Thymus (tissue), 11 donors: ENCODE measurements around the gene TMEM178B. TPM values are rescaled to one million over a fixed set of nuclear protein-coding genes. Genes with fewer than 3 reads are reported as not detected.

Experiments used
- DNase-seq, 9 donors: peaks; one replicate each; pipeline ENCODE4 v3.0.0-alpha.2; 2013; ENCODE audit warnings: low spot score in 9 of 9, low read depth in 6 of 9, missing footprints in 1 of 9
- H3K27ac ChIP-seq, 2 donors: one replicate each; pipeline ENCODE4 v1.5.1; 2013; ENCODE audit warnings: control low read depth in 1 of 2, low read depth in 1 of 2, low read length in 1 of 2, mild to moderate bottlenecking in 1 of 2, moderate library complexity in 1 of 2
- H3K27me3 ChIP-seq, 2 donors: one replicate each; pipeline ENCODE4 v1.5.1; 2013; ENCODE audit warnings: low read length in 1 of 2; ENCODE audit not compliant: control insufficient read depth in 2 of 2, insufficient read depth in 1 of 2
- H3K36me3 ChIP-seq, 2 donors: one replicate each; pipeline ENCODE4 v1.5.1; 2013; ENCODE audit warnings: low read length in 1 of 2, mild to moderate bottlenecking in 1 of 2, moderate library complexity in 1 of 2; ENCODE audit not compliant: control insufficient read depth in 2 of 2, insufficient read depth in 2 of 2
- H3K4me1 ChIP-seq, 2 donors: one replicate each; pipeline ENCODE4 v1.5.1; 2013; ENCODE audit warnings: low read length in 2 of 2; ENCODE audit not compliant: control insufficient read depth in 2 of 2, insufficient read depth in 2 of 2
- H3K4me3 ChIP-seq, 2 donors: one replicate each; pipeline ENCODE4 v1.5.1; 2013; ENCODE audit warnings: low read length in 2 of 2, control low read depth in 1 of 2, mild to moderate bottlenecking in 1 of 2
- H3K9me3 ChIP-seq, 2 donors: one replicate each; pipeline ENCODE4 v1.5.1; 2013; ENCODE audit warnings: low read length in 1 of 2, mild to moderate bottlenecking in 1 of 2; ENCODE audit not compliant: control insufficient read depth in 2 of 2, insufficient read depth in 1 of 2
- WGBS: extraction: QIAGEN DNeasy Blood & Tissue Kit; methylation state at CpG from one replicate; pipeline ENCODE4 v1.1.7; 2013; 5-methylcytosine and 5-hydroxymethylcytosine counted together
- polyA plus RNA-seq: library from polyadenylated mRNA; stranded (reverse); fragments of 200-250 nt; gene quantifications from one replicate; pipeline ENCODE4 v1.2.3, GENCODE V29; 2013
- total RNA-seq: library from RNA; stranded (reverse); fragments of 120-200 nt; gene quantifications from one replicate; pipeline ENCODE4 v1.2.4, GENCODE V29; 2013
- donor health status: healthy.

TMEM178B gene
- total and polyA plus RNA-seq, 2 donors = 0.68 to 2.0 TPM

DNA sequence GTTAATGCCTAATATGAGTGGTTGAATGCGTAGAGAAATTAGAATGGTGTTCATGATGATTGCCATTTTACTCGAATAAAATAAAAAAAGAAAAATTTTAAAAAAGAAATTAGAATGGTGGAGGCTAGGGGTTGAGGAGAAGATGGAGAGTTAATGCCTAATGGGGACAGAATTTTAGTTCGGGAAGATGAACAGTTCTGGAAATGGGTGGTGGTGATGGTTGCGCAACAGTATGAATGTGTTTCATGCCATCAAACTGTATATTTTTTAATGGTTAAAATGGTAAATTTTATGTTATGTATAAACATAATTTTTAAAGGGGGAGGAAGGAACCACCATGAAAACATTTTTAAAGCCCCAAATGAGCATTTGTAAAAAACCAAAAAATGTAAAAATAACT is 337.3 kb downstream of the TMEM178B start:
- no peaks in the 10 kb centered on the region for H3K4me1 ChIP-seq
- H3K9me3 ChIP-seq = no peaks in the 10 kb centered on the region
- H3K36me3 ChIP-seq = no peaks in the 10 kb centered on the region
- peaks cover 0 to 5% of the 10 kb centered on the region in 2 donors for H3K27me3 ChIP-seq
- no peak overlapping the region for H3K4me3 ChIP-seq
- DNase-seq = no peak
- no peak overlapping the region for H3K27ac ChIP-seq
- WGBS = 94% methylated on average over 4 of the region's 4 CpGs

DNA sequence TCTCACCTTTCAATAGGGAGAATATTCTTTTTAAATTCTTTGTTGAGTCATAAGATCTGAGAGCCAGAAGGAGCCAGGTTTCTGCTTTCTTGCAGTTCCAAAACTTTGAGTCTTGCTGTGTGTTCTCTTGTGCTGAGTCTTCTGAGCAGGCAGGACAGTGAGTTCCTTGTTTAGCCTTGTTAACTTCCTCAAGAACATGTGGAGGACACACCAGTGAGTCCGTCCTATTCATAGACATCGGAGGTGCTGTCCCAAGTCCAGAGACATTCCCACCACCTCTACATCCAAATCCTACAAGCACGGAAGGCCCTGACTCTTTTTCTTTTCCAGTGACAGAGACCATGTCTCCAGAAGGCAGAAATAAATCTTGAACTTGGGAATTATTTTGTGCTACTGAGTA is 342.1 kb downstream of the TMEM178B start:
- no peaks in the 10 kb centered on the region for H3K9me3 ChIP-seq
- no peak for DNase-seq
- H3K36me3 ChIP-seq = no peaks in the 10 kb centered on the region
- no peaks in the 10 kb centered on the region for H3K4me1 ChIP-seq
- no peaks in the 10 kb centered on the region for H3K27me3 ChIP-seq
- 94% methylated on average over 3 of the region's 3 CpGs for WGBS
- no peak overlapping the region for H3K4me3 ChIP-seq
- H3K27ac ChIP-seq = no peak overlapping the region

GRCh38 chr7:141416650-141417270 is 342.9 kb downstream of the TMEM178B start:
- Histone ChIP-seq H3K4me3 (no peak overlapping the region), H3K27ac (no peak overlapping the region), H3K36me3 (no peaks in the 10 kb centered on the region), H3K4me1 (no peaks in the 10 kb centered on the region), H3K9me3 (no peaks in the 10 kb centered on the region), H3K27me3 (no peaks in the 10 kb centered on the region)
- DNase-seq = no peak
- 82% methylated on average over 9 of the region's 9 CpGs for WGBS

- H3K27me3 ChIP-seq = no peaks in the 10 kb centered on the region
- no peak for DNase-seq
- 97% methylated on average over 4 of the region's 4 CpGs for WGBS
- no peaks in the 10 kb centered on the region for H3K4me1 ChIP-seq
- H3K9me3 ChIP-seq = no peaks in the 10 kb centered on the region
- no peaks in the 10 kb centered on the region for H3K36me3 ChIP-seq
- no peak overlapping the region for H3K4me3 ChIP-seq
- H3K27ac ChIP-seq = no peak overlapping the region
Measured at GRCh38 chr7:141417506-141417905, 343.6 kb downstream of the TMEM178B start.

GRCh38 chr7:141418066-141418465 is 344.2 kb downstream of the TMEM178B start:
- H3K9me3 ChIP-seq = no peaks in the 10 kb centered on the region
- DNase-seq = no peak
- H3K27ac ChIP-seq = no peak overlapping the region
- H3K4me1 ChIP-seq = no peaks in the 10 kb centered on the region
- H3K36me3 ChIP-seq = no peaks in the 10 kb centered on the region
- WGBS = 86% methylated on average over 1 of the region's 1 CpG
- no peak overlapping the region for H3K4me3 ChIP-seq
- no peaks in the 10 kb centered on the region for H3K27me3 ChIP-seq

GRCh38 chr7:141421306-141421705 is 347.4 kb downstream of the TMEM178B start:
- no peak for DNase-seq
- Histone ChIP-seq H3K27ac (no peak overlapping the region), H3K9me3 (peaks cover 0 to 3% of the 10 kb centered on the region in 2 donors), H3K4me1 (no peaks in the 10 kb centered on the region), H3K27me3 (no peaks in the 10 kb centered on the region), H3K36me3 (no peaks in the 10 kb centered on the region), H3K4me3 (no peak overlapping the region)
- WGBS = 84% methylated on average over 2 of the region's 2 CpGs

- Histone ChIP-seq H3K27me3 (peaks cover 0 to 4% of the 10 kb centered on the region in 2 donors), H3K4me1 (no peaks in the 10 kb centered on the region), H3K36me3 (no peaks in the 10 kb centered on the region), H3K4me3 (no peak overlapping the region), H3K9me3 (peaks cover 0 to 3% of the 10 kb centered on the region in 2 donors), H3K27ac (no peak overlapping the region)
- no peak for DNase-seq
Measured at GRCh38 chr7:141427134-141427533, 353.3 kb downstream of the TMEM178B start.

GRCh38 chr7:141430455-141431139 is 356.7 kb downstream of the TMEM178B start:
- no peaks in the 10 kb centered on the region for H3K36me3 ChIP-seq
- H3K4me1 ChIP-seq = no peaks in the 10 kb centered on the region
- no peak overlapping the region for H3K27ac ChIP-seq
- 54% methylated on average over 12 of the region's 12 CpGs for WGBS
- no peak overlapping the region for H3K4me3 ChIP-seq
- H3K27me3 ChIP-seq = peaks cover 0 to 4% of the 10 kb centered on the region in 2 donors
- H3K9me3 ChIP-seq = no peaks in the 10 kb centered on the region
- DNase-seq = no peak

DNA sequence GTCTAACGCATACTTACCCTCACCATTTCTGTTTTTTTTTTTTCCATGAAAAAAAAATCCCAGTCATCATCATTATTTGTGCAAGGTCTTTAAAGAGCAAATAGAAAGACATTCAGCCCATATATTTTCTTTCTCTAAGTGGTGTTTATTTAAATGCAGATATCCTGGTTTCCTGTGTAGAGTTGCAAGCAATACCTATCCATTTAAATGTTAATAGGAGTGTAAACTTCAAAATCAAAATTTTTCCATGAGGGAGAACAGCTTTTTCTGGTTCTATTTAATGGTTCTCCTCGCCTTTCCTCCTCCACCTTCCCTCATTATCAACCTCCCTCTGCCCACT is 357.2 kb downstream of the TMEM178B start:
- H3K9me3 ChIP-seq = no peaks in the 10 kb centered on the region
- DNase-seq = no peak
- H3K36me3 ChIP-seq = no peaks in the 10 kb centered on the region
- H3K27me3 ChIP-seq = peaks cover 0 to 4% of the 10 kb centered on the region in 2 donors
- no peak overlapping the region for H3K4me3 ChIP-seq
- H3K4me1 ChIP-seq = no peaks in the 10 kb centered on the region
- H3K27ac ChIP-seq = no peak overlapping the region
- 89% methylated on average over 2 of the region's 2 CpGs for whole genome bisulfite sequencing
